ENCODE data around the gene VEGFA. TPM values are rescaled to one million over a fixed set of nuclear protein-coding genes. Genes with fewer than 3 reads are reported as not detected.

The VEGFA gene
- total and polyA plus RNA-seq, 2 of the 8 experiments (the other 6 are each of a cell fraction or from before 2014, with no cell fraction given), result 42.2 to 58.5 TPM

DNA sequence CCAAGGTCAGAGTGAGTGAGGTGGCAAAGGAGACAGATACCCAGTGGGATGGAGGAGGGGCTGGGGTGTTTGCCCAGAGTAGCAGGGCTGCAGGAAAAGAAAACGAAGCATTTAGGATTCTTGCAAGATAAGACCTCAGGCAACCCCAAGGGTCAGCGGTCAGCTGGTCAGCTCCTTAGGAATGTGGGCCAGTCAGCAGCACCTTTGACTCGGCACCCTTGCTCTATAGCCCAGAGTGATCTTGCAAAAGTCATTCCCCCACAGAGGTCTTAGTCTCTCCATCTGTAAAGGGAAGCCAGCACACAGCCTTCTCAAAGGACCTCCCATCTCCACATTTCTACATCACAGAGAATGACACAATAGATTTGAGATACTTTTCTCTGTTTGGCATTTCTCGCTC, 56.7 kb downstream of the VEGFA start (continued):
- TF ChIP-seq, protein P1, sequence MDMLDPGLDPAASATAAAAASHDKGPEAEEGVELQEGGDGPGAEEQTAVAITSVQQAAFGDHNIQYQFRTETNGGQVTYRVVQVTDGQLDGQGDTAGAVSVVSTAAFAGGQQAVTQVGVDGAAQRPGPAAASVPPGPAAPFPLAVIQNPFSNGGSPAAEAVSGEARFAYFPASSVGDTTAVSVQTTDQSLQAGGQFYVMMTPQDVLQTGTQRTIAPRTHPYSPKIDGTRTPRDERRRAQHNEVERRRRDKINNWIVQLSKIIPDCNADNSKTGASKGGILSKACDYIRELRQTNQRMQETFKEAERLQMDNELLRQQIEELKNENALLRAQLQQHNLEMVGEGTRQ (IDR thresholded peaks at IDR 0.05; ENCODE audit: low read length), result no peak
- no peak for TF ChIP-seq SIX5 (IDR thresholded peaks at IDR 0.05; ENCODE audit: low read depth, low read length)
- no peak for TF ChIP-seq SAP30 (IDR thresholded peaks at IDR 0.05; ENCODE audit: insufficient read depth, insufficient replicate concordance, low read length)
- TF ChIP-seq, protein P2, sequence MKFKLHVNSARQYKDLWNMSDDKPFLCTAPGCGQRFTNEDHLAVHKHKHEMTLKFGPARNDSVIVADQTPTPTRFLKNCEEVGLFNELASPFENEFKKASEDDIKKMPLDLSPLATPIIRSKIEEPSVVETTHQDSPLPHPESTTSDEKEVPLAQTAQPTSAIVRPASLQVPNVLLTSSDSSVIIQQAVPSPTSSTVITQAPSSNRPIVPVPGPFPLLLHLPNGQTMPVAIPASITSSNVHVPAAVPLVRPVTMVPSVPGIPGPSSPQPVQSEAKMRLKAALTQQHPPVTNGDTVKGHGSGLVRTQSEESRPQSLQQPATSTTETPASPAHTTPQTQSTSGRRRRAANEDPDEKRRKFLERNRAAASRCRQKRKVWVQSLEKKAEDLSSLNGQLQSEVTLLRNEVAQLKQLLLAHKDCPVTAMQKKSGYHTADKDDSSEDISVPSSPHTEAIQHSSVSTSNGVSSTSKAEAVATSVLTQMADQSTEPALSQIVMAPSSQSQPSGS (IDR thresholded peaks at IDR 0.05; ENCODE audit: low read length), result no peak
- no peak for TF ChIP-seq SIRT6 (IDR thresholded peaks at IDR 0.05; ENCODE audit: low read length)
- TF ChIP-seq CHD1 (IDR thresholded peaks at IDR 0.05; ENCODE audit: low read depth, low read length), result no peak
